GM04503 (cell line): ENCODE results near the gene IPO5.
"Not testable (repeated sequence)": the region's sequence is repeated elsewhere in the genome, so short reads cannot be mapped to it uniquely, and the experiment has no call there.

Experiments
- DNase-seq: peaks from one replicate; pipeline ENCODE4 v3.0.0-alpha.2; 2012; ENCODE audit warnings: low read depth

The IPO5 gene

GRCh38 chr13:97949316-97949715, 4.2 kb upstream of the IPO5 start:
- not testable (repeated sequence) for DNase-seq

GRCh38 chr13:97951376-97951775, 2.1 kb upstream of the IPO5 start:
- no peak for DNase-seq

- DNase-seq = not testable (repeated sequence)
Measured at GRCh38 chr13:97952831-97953230, 644 bp upstream of the IPO5 start.

- DNase-seq = no peak
Measured at GRCh38 chr13:97961340-97961739, 7.9 kb downstream of the IPO5 start.

GRCh38 chr13:97962887-97963286, 9.4 kb downstream of the IPO5 start:
- DNase-seq = no peak

GRCh38 chr13:97967226-97967625, 13.8 kb downstream of the IPO5 start:
- no peak for DNase-seq

- DNase-seq = no peak
Measured at GRCh38 chr13:97967948-97968347, 14.5 kb downstream of the IPO5 start.

GRCh38 chr13:97971519-97971918, 18.0 kb downstream of the IPO5 start:
- DNase-seq = no peak

GRCh38 chr13:97974773-97975172, 21.3 kb downstream of the IPO5 start:
- DNase-seq = no peak

- DNase-seq = no peak
Measured at GRCh38 chr13:97975280-97975847, 21.9 kb downstream of the IPO5 start.

- no peak for DNase-seq
Measured at GRCh38 chr13:97975848-97976609, 22.6 kb downstream of the IPO5 start.

GRCh38 chr13:97976610-97977521, 23.4 kb downstream of the IPO5 start:
- no peak for DNase-seq

GRCh38 chr13:97977982-97978381, 24.5 kb downstream of the IPO5 start:
- DNase-seq = no peak

- no peak for DNase-seq
Measured at GRCh38 chr13:97978651-97979050, 25.2 kb downstream of the IPO5 start.

- no peak for DNase-seq
Measured at GRCh38 chr13:97979051-97979450, 25.6 kb downstream of the IPO5 start.

GRCh38 chr13:97979556-97979955, 26.1 kb downstream of the IPO5 start:
- DNase-seq = no peak

GRCh38 chr13:97982286-97982685, 28.8 kb downstream of the IPO5 start:
- DNase-seq = no peak

GRCh38 chr13:97986835-97987234, 33.4 kb downstream of the IPO5 start:
- DNase-seq = no peak

GRCh38 chr13:97999653-98000052, 46.2 kb downstream of the IPO5 start:
- no peak for DNase-seq

GRCh38 chr13:98004107-98004506, 50.6 kb downstream of the IPO5 start:
- no peak for DNase-seq

- not testable (repeated sequence) for DNase-seq
Measured at GRCh38 chr13:98004997-98005396, 51.5 kb downstream of the IPO5 start.

- no peak for DNase-seq
Measured at GRCh38 chr13:98007001-98007400, 53.5 kb downstream of the IPO5 start.

GRCh38 chr13:98013241-98013640, 59.8 kb downstream of the IPO5 start:
- no peak for DNase-seq
